ES-I3 (cell line): ENCODE measurements around the gene GINS1.
"Not testable (repeated sequence)": the region's sequence is repeated elsewhere in the genome, so short reads cannot be mapped to it uniquely, and the experiment has no call there.

ENCODE experiments used
- H3K36me3 ChIP-seq: 2 replicates; pipeline ENCODE4 v1.6.1; 2013; ENCODE audit warnings: mild to moderate bottlenecking, low read length, control low read depth, moderate library complexity; ENCODE audit not compliant: insufficient read depth
- H3K4me1 ChIP-seq: 2 replicates; pipeline ENCODE4 v1.6.1; 2013; ENCODE audit warnings: mild to moderate bottlenecking, control low read depth, low read length; ENCODE audit not compliant: insufficient read depth
- H3K9ac ChIP-seq: 2 replicates; pipeline ENCODE4 v1.6.1; 2013; ENCODE audit warnings: low read depth, mild to moderate bottlenecking, low read length, moderate library complexity
- H3K9me3 ChIP-seq: 2 replicates; pipeline ENCODE4 v1.6.1; 2013; ENCODE audit warnings: mild to moderate bottlenecking, low read length, moderate library complexity; ENCODE audit not compliant: control insufficient read depth, insufficient read depth

Gene GINS1

GRCh38 chr20:25468126-25469075 lies 60.9 kb downstream of the GINS1 start:
- no peaks in the 10 kb centered on the region for H3K4me1 ChIP-seq

GRCh38 chr20:25469558-25469957 lies 62.1 kb downstream of the GINS1 start:
- H3K36me3 ChIP-seq, result peaks cover 12% of the 10 kb centered on the region
- H3K4me1 ChIP-seq, result no peaks in the 10 kb centered on the region
- no peaks in the 10 kb centered on the region for H3K9me3 ChIP-seq
- no peak overlapping the region for H3K9ac ChIP-seq

More at GRCh38 chr20:25468126-25469075, 60.9 kb downstream of the GINS1 start:
- H3K9ac ChIP-seq, result no peak overlapping the region
- no peaks in the 10 kb centered on the region for H3K9me3 ChIP-seq
- peaks cover 9% of the 10 kb centered on the region for H3K36me3 ChIP-seq

- Histone ChIP-seq H3K4me1 (no peaks in the 10 kb centered on the region), H3K9me3 (no peaks in the 10 kb centered on the region), H3K9ac (no peak overlapping the region), H3K36me3 (peaks cover 12% of the 10 kb centered on the region)
Observed at GRCh38 chr20:25470045-25470444, 62.6 kb downstream of the GINS1 start.

GRCh38 chr20:25471020-25471419 lies 63.5 kb downstream of the GINS1 start:
- H3K36me3 ChIP-seq, result peaks cover 7% of the 10 kb centered on the region; the same call in 1 of the 2 replicates

GRCh38 chr20:25473297-25473696 lies 65.8 kb downstream of the GINS1 start:
- H3K9me3 ChIP-seq, H3K4me1 ChIP-seq, H3K36me3 ChIP-seq, H3K9ac ChIP-seq: not testable (repeated sequence)

More at GRCh38 chr20:25471020-25471419, 63.5 kb downstream of the GINS1 start:
- Histone ChIP-seq H3K9ac (no peak overlapping the region), H3K4me1 (no peaks in the 10 kb centered on the region), H3K9me3 (no peaks in the 10 kb centered on the region)

- H3K9me3 ChIP-seq, result no peaks in the 10 kb centered on the region
- H3K36me3 ChIP-seq, result peaks cover 9% of the 10 kb centered on the region
- H3K9ac ChIP-seq, result no peak overlapping the region
- no peaks in the 10 kb centered on the region for H3K4me1 ChIP-seq
Observed at GRCh38 chr20:25476106-25477013, 68.9 kb downstream of the GINS1 start.

- Histone ChIP-seq H3K9ac (no peak overlapping the region), H3K9me3 (no peaks in the 10 kb centered on the region), H3K4me1 (no peaks in the 10 kb centered on the region), H3K36me3 (peaks cover 9% of the 10 kb centered on the region)
Observed at GRCh38 chr20:25477014-25477882, 69.8 kb downstream of the GINS1 start.

- no peaks in the 10 kb centered on the region for H3K4me1 ChIP-seq
- H3K36me3 ChIP-seq, result peaks cover 7% of the 10 kb centered on the region
- no peaks in the 10 kb centered on the region for H3K9me3 ChIP-seq
- H3K9ac ChIP-seq, result no peak overlapping the region
Observed at GRCh38 chr20:25478889-25479568, 71.6 kb downstream of the GINS1 start.

GRCh38 chr20:25479638-25480037 lies 72.2 kb downstream of the GINS1 start:
- Histone ChIP-seq H3K9me3 (no peaks in the 10 kb centered on the region), H3K4me1 (no peaks in the 10 kb centered on the region), H3K36me3 (peaks cover 5% of the 10 kb centered on the region), H3K9ac (no peak overlapping the region)

- Histone ChIP-seq H3K9ac (no peak overlapping the region), H3K9me3 (no peaks in the 10 kb centered on the region), H3K4me1 (no peaks in the 10 kb centered on the region), H3K36me3 (peaks cover 5% of the 10 kb centered on the region)
Observed at GRCh38 chr20:25480156-25480555, 72.7 kb downstream of the GINS1 start.

GRCh38 chr20:25480797-25481196 lies 73.3 kb downstream of the GINS1 start:
- H3K36me3 ChIP-seq, result peaks cover 5% of the 10 kb centered on the region

GRCh38 chr20:25481235-25481917 lies 73.9 kb downstream of the GINS1 start:
- Histone ChIP-seq H3K36me3 (peaks cover 5% of the 10 kb centered on the region), H3K9me3 (no peaks in the 10 kb centered on the region), H3K9ac (no peak overlapping the region), H3K4me1 (no peaks in the 10 kb centered on the region)

More at GRCh38 chr20:25480797-25481196, 73.3 kb downstream of the GINS1 start:
- Histone ChIP-seq H3K4me1 (no peaks in the 10 kb centered on the region), H3K9me3 (no peaks in the 10 kb centered on the region), H3K9ac (no peak overlapping the region)

- peaks cover 5% of the 10 kb centered on the region for H3K36me3 ChIP-seq
- H3K9ac ChIP-seq, result no peak overlapping the region
- no peaks in the 10 kb centered on the region for H3K9me3 ChIP-seq
Observed at GRCh38 chr20:25481918-25482253, 74.4 kb downstream of the GINS1 start.

More at GRCh38 chr20:25481918-25482253, 74.4 kb downstream of the GINS1 start:
- H3K4me1 ChIP-seq, result no peaks in the 10 kb centered on the region
